ENCODE measurements around the gene ENOX2.

ENOX2 gene

DNA sequence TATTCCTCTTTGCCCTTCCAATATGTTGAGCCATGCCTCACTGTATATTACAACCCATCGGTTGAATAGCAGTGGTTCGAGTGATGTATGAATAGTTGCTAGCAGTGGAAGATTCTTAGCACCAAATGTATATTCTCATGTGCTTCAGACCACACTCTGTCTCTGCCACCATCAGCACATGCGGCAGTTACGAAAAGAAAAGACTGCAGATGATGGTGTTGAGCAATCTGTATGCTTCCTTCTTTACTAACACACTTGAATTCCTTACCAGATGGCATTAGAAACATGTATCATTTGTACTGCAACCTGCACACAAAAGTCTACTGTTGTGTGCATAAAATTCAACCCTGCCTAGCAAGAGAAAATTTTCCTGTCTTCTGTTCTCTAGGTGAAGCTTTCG is 214.6 kb downstream of the ENOX2 start:
- H3K36me3 ChIP-seq (ENCODE audit: control insufficient read depth, insufficient read depth, low read length) = no peaks in the 10 kb centered on the region
- H3K4me1 ChIP-seq (ENCODE audit: control insufficient read depth, insufficient read depth, low read length) = peaks cover 2% of the 10 kb centered on the region
- H3K4me3 ChIP-seq (ENCODE audit: low read depth, low read length) = no peak overlapping the region
- H3K9ac ChIP-seq (ENCODE audit: low read depth, low read length) = no peak overlapping the region
- no peaks in the 10 kb centered on the region for H3K9me3 ChIP-seq (ENCODE audit: control insufficient read depth, insufficient read depth, low read length)
- H3K27me3 ChIP-seq (ENCODE audit: control insufficient read depth, insufficient read depth, low read length) = no peaks in the 10 kb centered on the region

DNA sequence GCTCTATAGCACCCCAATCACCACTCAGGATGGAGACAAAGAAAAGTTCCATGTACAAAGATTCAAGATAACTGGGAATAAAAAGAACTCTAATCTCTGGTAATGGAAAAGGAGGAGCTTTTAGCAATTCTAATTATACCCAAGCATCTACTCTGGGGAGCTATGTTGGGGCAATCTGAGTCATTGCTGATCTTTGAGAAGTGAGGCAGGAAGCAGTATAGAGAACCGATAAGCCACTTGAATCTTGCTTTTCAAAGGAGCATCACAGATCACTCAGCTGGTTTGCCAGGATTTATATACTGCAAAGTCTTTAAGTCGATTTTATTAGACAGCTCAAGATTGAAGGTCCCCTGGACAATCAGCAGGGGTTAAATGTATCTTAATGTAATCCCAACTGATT is 220.0 kb downstream of the ENOX2 start:
- Histone ChIP-seq H3K36me3 (ENCODE audit: control insufficient read depth, insufficient read depth, low read length) (no peaks in the 10 kb centered on the region), H3K4me1 (ENCODE audit: control insufficient read depth, insufficient read depth, low read length) (no peaks in the 10 kb centered on the region), H3K27me3 (ENCODE audit: control insufficient read depth, insufficient read depth, low read length) (no peaks in the 10 kb centered on the region), H3K9ac (ENCODE audit: low read depth, low read length) (no peak overlapping the region), H3K9me3 (ENCODE audit: control insufficient read depth, insufficient read depth, low read length) (no peaks in the 10 kb centered on the region), H3K4me3 (ENCODE audit: low read depth, low read length) (no peak overlapping the region)

DNA sequence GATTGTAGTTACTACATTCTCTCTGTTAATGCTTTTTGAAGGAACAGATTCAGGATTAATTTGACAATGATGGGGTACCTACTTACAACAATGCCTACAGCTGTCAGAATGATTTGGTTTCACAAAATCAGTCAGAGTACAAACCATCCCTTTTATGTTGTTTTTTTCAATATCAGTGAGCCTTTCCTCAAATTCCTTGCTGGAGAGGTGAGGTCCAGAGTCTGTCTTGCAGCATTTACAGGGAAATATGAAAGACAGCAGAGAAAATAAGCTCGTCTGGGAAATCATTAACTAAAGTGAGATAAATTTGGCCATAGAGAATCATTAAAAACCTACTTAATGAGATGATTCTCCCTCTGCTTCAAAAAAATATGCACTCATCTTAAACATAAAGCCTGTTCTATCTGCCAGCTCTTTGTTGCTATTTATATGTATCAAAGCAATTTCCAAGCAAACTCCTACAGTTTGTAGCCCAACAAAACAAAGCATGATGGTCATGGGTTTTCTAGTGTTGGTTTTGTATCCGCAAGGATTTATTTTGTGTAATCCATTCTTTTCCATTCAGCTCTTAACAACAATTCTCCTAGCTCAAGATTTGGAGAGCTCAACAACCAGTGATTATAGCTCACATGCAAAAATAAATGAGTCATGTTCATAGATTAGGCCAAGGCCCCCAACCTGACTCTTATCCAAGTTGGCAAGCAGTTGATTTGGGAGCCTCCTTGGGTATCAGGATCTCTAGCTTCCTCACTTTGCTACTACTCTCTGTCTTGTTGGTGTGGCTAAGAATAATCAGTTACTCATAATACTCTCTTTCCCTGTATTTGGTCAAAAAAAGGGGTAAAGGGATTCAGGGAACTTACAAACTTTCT is 222.6 kb downstream of the ENOX2 start:
- H3K36me3 ChIP-seq (ENCODE audit: control insufficient read depth, insufficient read depth, low read length) = no peaks in the 10 kb centered on the region
- H3K9me3 ChIP-seq (ENCODE audit: control insufficient read depth, insufficient read depth, low read length) = no peaks in the 10 kb centered on the region
- H3K9ac ChIP-seq (ENCODE audit: low read depth, low read length) = no peak overlapping the region
- H3K4me1 ChIP-seq (ENCODE audit: control insufficient read depth, insufficient read depth, low read length) = no peaks in the 10 kb centered on the region
- no peaks in the 10 kb centered on the region for H3K27me3 ChIP-seq (ENCODE audit: control insufficient read depth, insufficient read depth, low read length)
- H3K4me3 ChIP-seq (ENCODE audit: low read depth, low read length) = no peak overlapping the region

DNA sequence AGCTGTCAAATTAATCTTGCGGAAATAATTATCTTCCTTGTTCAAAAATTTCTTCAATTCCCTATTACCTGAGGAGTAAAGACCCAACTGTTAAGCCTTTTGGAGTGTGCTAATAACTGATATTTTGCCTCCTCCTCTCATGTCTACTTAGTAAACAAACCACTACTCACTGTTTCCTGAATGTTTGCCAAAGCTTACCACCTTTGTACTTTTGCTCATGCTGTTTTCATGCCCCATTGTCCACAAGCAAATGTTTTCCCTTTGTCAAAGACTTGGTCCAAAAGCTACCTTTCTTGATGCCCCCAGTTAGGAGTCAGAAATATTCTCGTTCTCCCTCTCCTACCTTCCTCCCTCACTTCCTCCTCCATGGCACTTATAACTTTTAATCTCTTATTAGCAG is 226.1 kb downstream of the ENOX2 start:
- Histone ChIP-seq H3K4me1 (ENCODE audit: control insufficient read depth, insufficient read depth, low read length) (no peaks in the 10 kb centered on the region), H3K36me3 (ENCODE audit: control insufficient read depth, insufficient read depth, low read length) (no peaks in the 10 kb centered on the region), H3K9me3 (ENCODE audit: control insufficient read depth, insufficient read depth, low read length) (no peaks in the 10 kb centered on the region), H3K4me3 (ENCODE audit: low read depth, low read length) (no peak overlapping the region), H3K9ac (ENCODE audit: low read depth, low read length) (no peak overlapping the region), H3K27me3 (ENCODE audit: control insufficient read depth, insufficient read depth, low read length) (no peaks in the 10 kb centered on the region)

DNA sequence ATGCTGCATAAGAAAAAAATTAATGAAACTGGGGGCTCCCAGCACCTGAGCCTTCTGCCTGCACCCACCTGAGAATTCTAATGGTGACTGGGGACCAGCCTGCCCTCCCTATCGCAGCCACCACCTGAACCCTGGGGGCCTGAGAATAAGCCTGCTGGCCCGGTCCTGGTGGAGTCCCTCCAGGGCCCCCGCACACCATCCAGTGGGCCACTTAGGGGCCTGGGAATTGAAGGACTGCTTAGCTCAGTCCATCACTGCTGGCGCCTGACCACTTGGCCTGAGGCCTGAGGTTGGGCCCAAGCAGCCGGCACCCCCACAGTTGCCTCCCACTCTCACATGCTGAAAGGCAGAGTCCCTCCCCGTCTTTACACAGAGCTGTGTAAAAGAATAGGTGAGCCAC is 230.8 kb downstream of the ENOX2 start:
- Histone ChIP-seq H3K9ac (ENCODE audit: low read depth, low read length) (no peak overlapping the region), H3K9me3 (ENCODE audit: control insufficient read depth, insufficient read depth, low read length) (no peaks in the 10 kb centered on the region), H3K4me3 (ENCODE audit: low read depth, low read length) (no peak overlapping the region), H3K36me3 (ENCODE audit: control insufficient read depth, insufficient read depth, low read length) (no peaks in the 10 kb centered on the region), H3K27me3 (ENCODE audit: control insufficient read depth, insufficient read depth, low read length) (no peaks in the 10 kb centered on the region), H3K4me1 (ENCODE audit: control insufficient read depth, insufficient read depth, low read length) (no peaks in the 10 kb centered on the region)

GRCh38 chrX:130669233-130669632 is 233.8 kb downstream of the ENOX2 start:
- Histone ChIP-seq H3K9me3 (ENCODE audit: control insufficient read depth, insufficient read depth, low read length) (no peaks in the 10 kb centered on the region), H3K27me3 (ENCODE audit: control insufficient read depth, insufficient read depth, low read length) (no peaks in the 10 kb centered on the region), H3K9ac (ENCODE audit: low read depth, low read length) (no peak overlapping the region), H3K4me1 (ENCODE audit: control insufficient read depth, insufficient read depth, low read length) (no peaks in the 10 kb centered on the region), H3K36me3 (ENCODE audit: control insufficient read depth, insufficient read depth, low read length) (no peaks in the 10 kb centered on the region), H3K4me3 (ENCODE audit: low read depth, low read length) (no peak overlapping the region)

GRCh38 chrX:130665263-130665662 is 237.7 kb downstream of the ENOX2 start:
- Histone ChIP-seq H3K4me1 (ENCODE audit: control insufficient read depth, insufficient read depth, low read length) (no peaks in the 10 kb centered on the region), H3K4me3 (ENCODE audit: low read depth, low read length) (no peak overlapping the region), H3K9me3 (ENCODE audit: control insufficient read depth, insufficient read depth, low read length) (no peaks in the 10 kb centered on the region), H3K9ac (ENCODE audit: low read depth, low read length) (no peak overlapping the region), H3K36me3 (ENCODE audit: control insufficient read depth, insufficient read depth, low read length) (no peaks in the 10 kb centered on the region), H3K27me3 (ENCODE audit: control insufficient read depth, insufficient read depth, low read length) (no peaks in the 10 kb centered on the region)

GRCh38 chrX:130658310-130658709 is 244.7 kb downstream of the ENOX2 start:
- no peaks in the 10 kb centered on the region for H3K4me1 ChIP-seq (ENCODE audit: control insufficient read depth, insufficient read depth, low read length)
- H3K9me3 ChIP-seq (ENCODE audit: control insufficient read depth, insufficient read depth, low read length) = no peaks in the 10 kb centered on the region
- no peaks in the 10 kb centered on the region for H3K36me3 ChIP-seq (ENCODE audit: control insufficient read depth, insufficient read depth, low read length)
- no peak overlapping the region for H3K4me3 ChIP-seq (ENCODE audit: low read depth, low read length)
- no peaks in the 10 kb centered on the region for H3K27me3 ChIP-seq (ENCODE audit: control insufficient read depth, insufficient read depth, low read length)
- H3K9ac ChIP-seq (ENCODE audit: low read depth, low read length) = no peak overlapping the region

DNA sequence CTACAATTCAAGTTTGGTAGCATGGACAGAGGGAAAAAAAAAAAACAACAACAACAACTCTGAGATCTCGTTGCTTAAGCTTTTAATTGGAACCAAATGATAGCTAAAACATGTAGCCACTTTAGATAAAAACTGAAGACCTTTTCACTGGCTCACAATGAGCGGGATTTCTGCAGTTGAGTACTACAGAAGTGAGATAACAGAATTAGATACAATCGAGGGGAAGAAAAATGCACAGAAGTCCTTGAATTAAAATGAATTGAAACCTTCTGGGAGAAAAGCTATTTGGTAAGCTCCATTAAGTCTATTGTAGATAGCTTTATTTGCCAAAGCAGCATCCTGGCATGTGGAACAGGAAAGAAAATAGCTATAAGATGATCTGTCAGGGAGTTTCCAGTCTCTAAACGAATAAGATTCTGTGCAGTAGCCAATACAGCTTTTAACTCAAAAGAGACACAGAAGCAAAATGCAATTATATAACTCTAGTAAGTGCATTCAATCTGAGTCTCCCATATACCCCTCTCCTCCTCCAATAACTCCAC is 248.5 kb downstream of the ENOX2 start:
- Histone ChIP-seq H3K36me3 (ENCODE audit: control insufficient read depth, insufficient read depth, low read length) (no peaks in the 10 kb centered on the region), H3K9ac (ENCODE audit: low read depth, low read length) (no peak overlapping the region), H3K9me3 (ENCODE audit: control insufficient read depth, insufficient read depth, low read length) (no peaks in the 10 kb centered on the region), H3K4me1 (ENCODE audit: control insufficient read depth, insufficient read depth, low read length) (no peaks in the 10 kb centered on the region), H3K27me3 (ENCODE audit: control insufficient read depth, insufficient read depth, low read length) (no peaks in the 10 kb centered on the region), H3K4me3 (ENCODE audit: low read depth, low read length) (no peak overlapping the region)

DNA sequence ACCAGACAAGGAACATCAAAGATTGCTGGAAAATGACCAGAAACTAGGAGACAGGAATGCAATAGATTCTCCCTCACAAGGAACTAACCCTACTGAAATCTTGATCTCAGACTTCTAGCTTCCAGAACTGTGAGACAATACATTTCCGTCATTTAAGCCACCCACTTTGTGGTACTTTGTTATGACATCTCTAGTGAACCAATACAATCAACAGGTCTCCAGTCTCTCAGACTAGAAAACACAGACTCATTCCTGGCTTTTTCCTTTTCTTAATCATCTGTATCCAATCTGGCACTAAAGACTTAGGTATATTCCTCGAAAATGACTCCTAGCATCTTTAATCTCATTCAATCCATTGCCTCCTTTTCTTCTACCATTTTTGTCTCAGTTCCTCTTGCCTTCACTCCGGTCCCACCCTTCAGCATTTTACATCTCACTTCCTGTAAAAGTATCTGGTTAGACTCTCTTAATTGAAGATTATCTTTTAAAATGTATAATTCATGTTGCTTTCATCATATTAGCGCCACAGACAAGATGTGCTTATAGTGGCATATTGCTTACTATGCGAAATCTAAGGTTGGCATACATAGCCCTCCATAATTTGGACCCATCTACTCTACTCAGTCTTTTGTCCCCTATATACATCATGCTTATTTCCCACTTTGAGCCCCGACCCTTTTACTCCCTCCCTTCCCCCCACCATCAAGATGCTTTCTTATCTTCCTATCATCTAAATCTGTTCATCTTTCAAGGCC is 250.0 kb downstream of the ENOX2 start:
- H3K4me1 ChIP-seq (ENCODE audit: control insufficient read depth, insufficient read depth, low read length) = no peaks in the 10 kb centered on the region
- H3K9me3 ChIP-seq (ENCODE audit: control insufficient read depth, insufficient read depth, low read length) = no peaks in the 10 kb centered on the region
- H3K27me3 ChIP-seq (ENCODE audit: control insufficient read depth, insufficient read depth, low read length) = no peaks in the 10 kb centered on the region
- H3K36me3 ChIP-seq (ENCODE audit: control insufficient read depth, insufficient read depth, low read length) = no peaks in the 10 kb centered on the region
- H3K9ac ChIP-seq (ENCODE audit: low read depth, low read length) = no peak overlapping the region
- H3K4me3 ChIP-seq (ENCODE audit: low read depth, low read length) = no peak overlapping the region

GRCh38 chrX:130649738-130650137 is 253.3 kb downstream of the ENOX2 start:
- H3K4me1 ChIP-seq (ENCODE audit: control insufficient read depth, insufficient read depth, low read length) = no peaks in the 10 kb centered on the region
- no peaks in the 10 kb centered on the region for H3K27me3 ChIP-seq (ENCODE audit: control insufficient read depth, insufficient read depth, low read length)
- no peaks in the 10 kb centered on the region for H3K9me3 ChIP-seq (ENCODE audit: control insufficient read depth, insufficient read depth, low read length)
- H3K36me3 ChIP-seq (ENCODE audit: control insufficient read depth, insufficient read depth, low read length) = no peaks in the 10 kb centered on the region
- no peak overlapping the region for H3K4me3 ChIP-seq (ENCODE audit: low read depth, low read length)
- H3K9ac ChIP-seq (ENCODE audit: low read depth, low read length) = no peak overlapping the region

DNA sequence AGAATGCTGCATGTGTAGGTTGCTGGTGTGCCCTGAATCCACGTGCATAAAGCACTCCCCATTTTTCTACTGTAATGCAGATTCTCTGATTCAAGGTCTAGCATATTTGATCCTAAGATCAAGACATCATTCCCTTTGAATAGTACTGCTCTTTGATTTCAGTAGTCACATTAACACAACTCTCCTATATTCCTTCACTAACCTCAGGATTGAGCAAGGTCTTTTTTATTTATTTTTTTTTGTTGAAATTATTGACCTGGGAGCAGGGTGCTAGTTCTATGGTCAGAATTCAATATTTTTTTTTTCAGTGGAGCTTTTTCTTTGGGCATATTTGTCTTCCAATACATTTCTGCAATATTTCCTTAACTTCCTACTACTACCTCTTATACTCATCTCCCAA is 255.5 kb downstream of the ENOX2 start:
- H3K9ac ChIP-seq (ENCODE audit: low read depth, low read length) = no peak overlapping the region
- H3K4me3 ChIP-seq (ENCODE audit: low read depth, low read length) = no peak overlapping the region
- no peaks in the 10 kb centered on the region for H3K27me3 ChIP-seq (ENCODE audit: control insufficient read depth, insufficient read depth, low read length)
- no peaks in the 10 kb centered on the region for H3K9me3 ChIP-seq (ENCODE audit: control insufficient read depth, insufficient read depth, low read length)
- no peaks in the 10 kb centered on the region for H3K36me3 ChIP-seq (ENCODE audit: control insufficient read depth, insufficient read depth, low read length)
- H3K4me1 ChIP-seq (ENCODE audit: control insufficient read depth, insufficient read depth, low read length) = no peaks in the 10 kb centered on the region

Data from iPS-15b (cell line).